ENCODE data around the gene PRRC2B.
"Not testable (repeated sequence)": the region's sequence is repeated elsewhere in the genome, so short reads cannot be mapped to it uniquely, and the experiment has no call there.

The PRRC2B gene

GRCh38 chr9:131472085-131472484, 78.2 kb downstream of the PRRC2B start:
- not testable (repeated sequence) for DNase-seq (ENCODE audit: low spot score)

- no peak for DNase-seq (ENCODE audit: low spot score)
Measured at GRCh38 chr9:131473198-131473885, 79.5 kb downstream of the PRRC2B start.

GRCh38 chr9:131473891-131474290, 80.0 kb downstream of the PRRC2B start:
- DNase-seq (ENCODE audit: low spot score), result no peak

GRCh38 chr9:131474711-131475110, 80.8 kb downstream of the PRRC2B start:
- no peak for DNase-seq (ENCODE audit: low spot score)

- DNase-seq (ENCODE audit: low spot score), result no peak
Measured at GRCh38 chr9:131475111-131475955, 81.4 kb downstream of the PRRC2B start.

- DNase-seq (ENCODE audit: low spot score), result peak; percentile 69
Measured at GRCh38 chr9:131475956-131476776, 82.3 kb downstream of the PRRC2B start.

- DNase-seq (ENCODE audit: low spot score), result no peak
Measured at GRCh38 chr9:131476777-131477345, 83.0 kb downstream of the PRRC2B start.

GRCh38 chr9:131477367-131477766, 83.5 kb downstream of the PRRC2B start:
- DNase-seq (ENCODE audit: low spot score), result no peak

- no peak for DNase-seq (ENCODE audit: low spot score)
Measured at GRCh38 chr9:131477816-131478419, 84.0 kb downstream of the PRRC2B start.

GRCh38 chr9:131478421-131478868, 84.6 kb downstream of the PRRC2B start:
- no peak for DNase-seq (ENCODE audit: low spot score)

- DNase-seq (ENCODE audit: low spot score), result no peak
Measured at GRCh38 chr9:131478911-131479310, 85.0 kb downstream of the PRRC2B start.

GRCh38 chr9:131480258-131480657, 86.4 kb downstream of the PRRC2B start:
- DNase-seq (ENCODE audit: low spot score), result no peak

- no peak for DNase-seq (ENCODE audit: low spot score)
Measured at GRCh38 chr9:131481441-131482342, 87.8 kb downstream of the PRRC2B start.

- no peak for DNase-seq (ENCODE audit: low spot score)
Measured at GRCh38 chr9:131482343-131483006, 88.6 kb downstream of the PRRC2B start.

GRCh38 chr9:131483319-131484050, 89.6 kb downstream of the PRRC2B start:
- peak; percentile 52 for DNase-seq (ENCODE audit: low spot score)

- no peak for DNase-seq (ENCODE audit: low spot score)
Measured at GRCh38 chr9:131484051-131484445, 90.2 kb downstream of the PRRC2B start.

- no peak for DNase-seq (ENCODE audit: low spot score)
Measured at GRCh38 chr9:131484560-131485185, 90.8 kb downstream of the PRRC2B start.

GRCh38 chr9:131485206-131485605, 91.3 kb downstream of the PRRC2B start:
- no peak for DNase-seq (ENCODE audit: low spot score)

Measured in cerebellar cortex (tissue), 1 donor.